ENCODE measurements around the gene FSD1L.

Gene FSD1L

GRCh38 chr9:105593145-105593544 lies 145.3 kb downstream of the FSD1L start:
- DNase-seq (ENCODE audit: low read depth) = no peak
- H3K9ac ChIP-seq (ENCODE audit: low read length) = no peak overlapping the region
- H3K4me3 ChIP-seq (ENCODE audit: low read length) = no peak overlapping the region
- H3K9me3 ChIP-seq (ENCODE audit: control insufficient read depth, low read length) = no peaks in the 10 kb centered on the region
- peaks cover 18% of the 10 kb centered on the region for H3K36me3 ChIP-seq (ENCODE audit: control insufficient read depth, insufficient read depth, low read length, severe bottlenecking)
- peaks cover 7% of the 10 kb centered on the region for H3K4me1 ChIP-seq (ENCODE audit: control insufficient read depth, insufficient read depth, low read length)
- no peaks in the 10 kb centered on the region for H3K27me3 ChIP-seq (replicated peaks; ENCODE audit: control insufficient read depth, insufficient read depth, low read length)

Measured in adipocyte (in vitro differentiated cells).